Adipose tissue (tissue), 3 donors: ENCODE results near the gene SCARB2. TPM values are rescaled to one million over a fixed set of nuclear protein-coding genes. Genes with fewer than 3 reads are reported as not detected.
A peak's percentile ranks its signal among the peaks of the same experiment; 100 is the strongest.

Experiments used
- H3K27ac ChIP-seq: one replicate; pipeline ENCODE4 v1.5.1; 2013; ENCODE audit warnings: low read depth, low read length
- WGBS, 3 donors: extraction: QIAGEN DNeasy Blood & Tissue Kit; methylation state at CpG; one replicate each; pipeline ENCODE4 v1.1.7; 2013; 5-methylcytosine and 5-hydroxymethylcytosine counted together
- polyA plus RNA-seq, 3 donors: library from polyadenylated mRNA; stranded (reverse); fragments of 200-250 nt; gene quantifications; one replicate each; pipeline ENCODE4 v1.2.3, GENCODE V29; 2013
- donor health status: healthy with polysubstance abuse.
- donor health status: Bipolar disorder and iron deficiency.
- donor health status: healthy.

SCARB2 gene
- polyA plus RNA-seq, 3 donors: 38.5 to 64.8 (median 63.9) TPM

- 56 to 59% (median 58%) methylated on average over 7 of the region's 7 CpGs for WGBS, 3 donors
- no peak overlapping the region for H3K27ac ChIP-seq
These were observed 7.2 kb downstream of the SCARB2 start for GRCh38 chr4:76206222-76206942.

- no peak overlapping the region for H3K27ac ChIP-seq
These were observed 8.1 kb downstream of the SCARB2 start for GRCh38 chr4:76205476-76205875.

- H3K27ac ChIP-seq: no peak overlapping the region
- WGBS, 3 donors: 93 to 97% (median 94%) methylated on average over 1 of the region's 1 CpG
These were observed 8.7 kb downstream of the SCARB2 start for GRCh38 chr4:76204936-76205335.

GRCh38 chr4:76203541-76203940 lies 10.1 kb downstream of the SCARB2 start:
- 81 to 85% (median 84%) methylated on average over 4 of the region's 4 CpGs for WGBS, 3 donors
- no peak overlapping the region for H3K27ac ChIP-seq

GRCh38 chr4:76201276-76201675 lies 12.3 kb downstream of the SCARB2 start:
- no peak overlapping the region for H3K27ac ChIP-seq
- WGBS, 3 donors: 31 to 91% (median 88%) methylated on average over 4 of the region's 4 CpGs

- H3K27ac ChIP-seq: no peak overlapping the region
These were observed 12.8 kb downstream of the SCARB2 start for GRCh38 chr4:76200771-76201231.

GRCh38 chr4:76199664-76200211 lies 13.9 kb downstream of the SCARB2 start:
- H3K27ac ChIP-seq: no peak overlapping the region
- WGBS, 3 donors: 26 to 37% (median 31%) methylated on average over 13 of the region's 13 CpGs

More at GRCh38 chr4:76200771-76201231, 12.8 kb downstream of the SCARB2 start:
- 43 to 96% (median 89%) methylated on average over 4 of the region's 4 CpGs for WGBS, 3 donors

GRCh38 chr4:76198411-76199237 lies 15.0 kb downstream of the SCARB2 start:
- no peak overlapping the region for H3K27ac ChIP-seq
- 20 to 34% (median 26%) methylated on average over 4 of the region's 4 CpGs for WGBS, 3 donors

GRCh38 chr4:76197971-76198410 lies 15.6 kb downstream of the SCARB2 start:
- WGBS, 3 donors: 11 to 13% (median 11%) methylated on average over 5 of the region's 5 CpGs
- no peak overlapping the region for H3K27ac ChIP-seq

GRCh38 chr4:76197031-76197743 lies 16.4 kb downstream of the SCARB2 start:
- no peak overlapping the region for H3K27ac ChIP-seq
- WGBS, 3 donors: 64 to 70% (median 67%) methylated on average over 10 of the region's 10 CpGs

- peak overlapping the region; percentile 1 for H3K27ac ChIP-seq
- WGBS, 3 donors: 96 to 98% (median 96%) methylated on average over 2 of the region's 2 CpGs
These were observed 17.2 kb downstream of the SCARB2 start for GRCh38 chr4:76196376-76196775.

- 60 to 79% (median 66%) methylated on average over 3 of the region's 3 CpGs for WGBS, 3 donors
- no peak overlapping the region for H3K27ac ChIP-seq
These were observed 18.3 kb downstream of the SCARB2 start for GRCh38 chr4:76195326-76195725.

- H3K27ac ChIP-seq: no peak overlapping the region
- whole genome bisulfite sequencing, 3 donors: 44 to 54% (median 52%) methylated on average over 2 of the region's 2 CpGs
These were observed 19.3 kb downstream of the SCARB2 start for GRCh38 chr4:76194325-76194724.

- H3K27ac ChIP-seq: no peak overlapping the region
- 65 to 84% (median 68%) methylated on average over 2 of the region's 2 CpGs for WGBS, 3 donors
These were observed 21.4 kb downstream of the SCARB2 start for GRCh38 chr4:76192236-76192635.

GRCh38 chr4:76188557-76188956 lies 25.1 kb downstream of the SCARB2 start:
- 73 to 94% (median 90%) methylated on average over 3 of the region's 3 CpGs for WGBS, 3 donors
- H3K27ac ChIP-seq: no peak overlapping the region

- H3K27ac ChIP-seq: no peak overlapping the region
These were observed 25.5 kb downstream of the SCARB2 start for GRCh38 chr4:76188149-76188548.

- H3K27ac ChIP-seq: no peak overlapping the region
- 35 to 54% (median 54%) methylated on average over 3 of the region's 3 CpGs for WGBS, 3 donors
These were observed 26.5 kb downstream of the SCARB2 start for GRCh38 chr4:76187152-76187551.

GRCh38 chr4:76182463-76182862 lies 31.2 kb downstream of the SCARB2 start:
- 92 to 95% (median 94%) methylated on average over 5 of the region's 5 CpGs for WGBS, 3 donors
- no peak overlapping the region for H3K27ac ChIP-seq
